ENCODE data around the gene SH3YL1. TPM values are rescaled to one million over a fixed set of nuclear protein-coding genes. Genes with fewer than 3 reads are reported as not detected.
"Not testable (repeated sequence)": the region's sequence is repeated elsewhere in the genome, so short reads cannot be mapped to it uniquely, and the experiment has no call there.

SH3YL1 gene
- total RNA-seq, 2 donors from 2014 or later, result 16.2 to 40.0 TPM

DNA sequence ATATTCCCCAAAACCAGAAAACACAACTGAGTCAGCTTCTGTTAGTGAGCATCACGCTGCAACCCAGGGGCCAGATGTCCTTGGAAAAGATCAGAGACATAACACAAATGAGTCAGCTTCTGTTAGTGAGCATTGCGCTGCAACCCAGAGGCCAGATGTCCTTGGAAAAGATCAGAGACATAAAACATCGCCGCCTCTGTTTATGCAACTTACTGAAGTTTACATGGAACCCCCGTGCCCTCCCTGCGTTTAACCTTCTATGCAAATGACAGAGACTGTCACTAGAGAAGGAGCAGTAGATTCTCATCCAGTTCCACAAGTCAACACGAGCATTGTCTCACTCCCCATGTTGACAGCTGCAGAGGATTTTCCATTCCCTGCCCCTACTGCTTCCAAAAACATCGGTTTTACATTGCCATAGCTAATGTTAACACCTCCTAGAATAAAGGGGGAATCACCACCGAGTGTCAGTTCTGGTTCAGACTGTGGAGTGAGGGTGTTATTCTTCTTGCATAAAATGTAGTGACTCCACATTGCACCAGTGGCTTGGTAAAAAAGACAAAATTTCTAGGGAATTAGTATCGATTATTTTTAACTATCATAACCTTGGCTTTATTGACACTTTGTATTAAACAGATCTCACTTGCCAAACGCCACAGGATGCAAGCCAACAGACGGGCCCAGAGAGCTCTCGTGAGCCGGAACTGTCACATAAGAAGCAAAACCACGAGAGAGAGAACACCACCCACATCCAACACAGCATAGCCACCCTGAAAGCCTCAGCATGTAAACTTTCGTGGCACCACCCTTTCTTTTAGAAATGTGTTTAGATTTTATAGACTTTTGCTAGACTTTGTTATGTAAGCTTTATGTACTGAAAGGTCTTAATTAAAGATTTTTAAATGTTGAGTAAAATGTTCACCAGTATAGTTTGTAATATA lies 87.7 kb downstream of the SH3YL1 start:
- peaks cover 3% of the 10 kb centered on the region for H3K9me3 Mint-ChIP-seq
- H3K27ac Mint-ChIP-seq, result peak overlapping the region; percentile 31
- H3K4me3 Mint-ChIP-seq, result peak overlapping the region; percentile 45
- H3K4me1 Mint-ChIP-seq, result peaks cover 29% of the 10 kb centered on the region
- H3K36me3 Mint-ChIP-seq (ENCODE audit: low read depth), result no peaks in the 10 kb centered on the region
- peak; percentile 87 for ATAC-seq (replicated peaks)
- no peaks in the 10 kb centered on the region for H3K27me3 Mint-ChIP-seq

DNA sequence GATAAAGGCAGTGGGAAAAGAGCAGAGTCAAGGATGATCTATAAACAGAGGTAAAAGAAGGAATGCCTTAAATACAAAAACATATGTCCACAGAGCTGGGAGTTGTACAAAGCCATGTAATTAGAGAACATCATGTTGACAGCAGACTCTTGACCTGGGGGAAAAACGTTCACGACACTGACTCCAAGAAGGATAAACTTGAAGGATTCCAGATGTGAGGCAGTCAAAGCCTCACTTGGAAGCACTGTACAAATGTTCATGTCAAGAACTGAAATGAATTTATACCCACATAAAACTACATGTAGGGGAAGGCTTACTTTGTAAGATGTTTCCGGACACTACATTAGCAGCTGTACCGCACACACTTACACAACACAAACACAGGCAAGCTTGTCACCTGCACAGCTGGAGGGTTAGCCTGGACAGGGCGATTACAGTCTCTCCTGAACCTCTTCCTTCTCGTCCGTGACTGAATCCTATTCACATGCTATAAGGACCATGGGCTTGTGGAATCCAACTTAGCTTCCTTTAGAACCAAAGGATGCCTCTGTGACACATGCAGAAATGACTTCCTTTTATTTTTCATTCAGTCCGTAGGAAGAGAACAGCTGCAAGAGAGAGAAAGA lies 88.6 kb downstream of the SH3YL1 start:
- peaks cover 29% of the 10 kb centered on the region for H3K4me1 Mint-ChIP-seq
- ATAC-seq (replicated peaks), result no peak
- no peaks in the 10 kb centered on the region for H3K36me3 Mint-ChIP-seq (ENCODE audit: low read depth)
- no peaks in the 10 kb centered on the region for H3K9me3 Mint-ChIP-seq
- H3K4me3 Mint-ChIP-seq, result peak overlapping the region; percentile 45
- no peaks in the 10 kb centered on the region for H3K27me3 Mint-ChIP-seq
- H3K27ac Mint-ChIP-seq, result no peak overlapping the region

DNA sequence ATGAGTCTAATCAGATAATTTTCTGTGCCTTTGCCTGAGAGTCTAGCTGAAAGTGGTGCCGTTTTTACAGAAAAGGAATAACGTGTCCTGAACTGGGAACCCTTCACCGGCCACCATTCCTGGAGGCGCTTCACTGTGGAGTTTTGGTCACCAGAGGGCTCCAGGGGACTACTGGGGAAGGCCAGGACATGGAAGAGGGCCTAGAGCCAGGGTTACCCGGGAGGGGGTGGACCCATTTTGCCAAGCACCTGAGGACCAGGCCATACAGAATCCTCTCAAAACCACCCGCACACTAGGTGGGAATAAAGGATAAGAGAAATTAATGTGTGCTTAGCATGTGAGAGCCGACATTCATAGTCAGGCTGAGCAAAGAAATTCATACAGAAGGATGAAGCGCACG lies 91.7 kb downstream of the SH3YL1 start:
- H3K9me3 Mint-ChIP-seq; ATAC-seq (replicated peaks); H3K27ac Mint-ChIP-seq; H3K36me3 Mint-ChIP-seq (ENCODE audit: low read depth); H3K27me3 Mint-ChIP-seq; H3K4me3 Mint-ChIP-seq: not testable (repeated sequence)
- peaks cover 20% of the 10 kb centered on the region for H3K4me1 Mint-ChIP-seq

DNA sequence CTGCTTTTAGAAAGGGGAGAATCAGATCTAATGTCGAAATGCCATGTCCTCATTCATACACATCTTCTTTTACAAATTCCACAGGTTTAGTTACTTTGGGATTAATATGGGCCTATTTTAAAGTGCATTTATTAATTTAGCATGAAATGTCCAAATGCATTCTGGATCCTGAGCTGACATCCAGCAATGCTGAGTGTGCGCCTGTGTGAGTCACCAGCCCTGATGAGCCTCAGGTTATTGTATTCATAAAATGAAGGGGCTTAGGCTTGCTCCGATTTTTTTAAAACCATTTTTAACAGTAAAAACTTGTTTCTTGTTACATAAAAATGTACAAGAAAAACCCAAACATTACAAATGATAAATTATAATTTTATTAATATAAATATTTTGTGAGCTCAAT lies 94.1 kb downstream of the SH3YL1 start:
- Mint-ChIP-seq H3K27me3 (peaks cover 4% of the 10 kb centered on the region), H3K4me1 (no peaks in the 10 kb centered on the region), H3K36me3 (ENCODE audit: low read depth) (no peaks in the 10 kb centered on the region), H3K9me3 (no peaks in the 10 kb centered on the region), H3K27ac (no peak overlapping the region), H3K4me3 (no peak overlapping the region)
- ATAC-seq (replicated peaks), result no peak

Other genes starting within 250 kb of the SH3YL1 start
- gene FAM110C, start 217.5 kb downstream of the SH3YL1 start, total RNA-seq, result 10 to 100 TPM in 1 of 2 donors, 1 to 10 TPM in 1; 2.2 to 23.6 TPM
- gene ACP1, start 915 bp upstream of the SH3YL1 start, total RNA-seq, result 100 to 1,000 TPM; 116 to 156 TPM
- gene ALKAL2, start 24.1 kb upstream of the SH3YL1 start, total RNA-seq, result not detected

All from activated T-helper 17 cell treated with anti-CD3 and anti-CD28 coated beads, Interleukin-2, amount 50 U/mL, for 72 hours (primary cell).